Activated naive CD8-positive, alpha-beta T cell treated with anti-CD3 and anti-CD28 coated beads, Interleukin-2, amount 50 U/mL, for 24 hours (primary cell): ENCODE results near the gene MCM9.

Experiments
- ATAC-seq: fragments of 150-1000 bp; cut with Tn5 transposase; one replicate; pipeline ENCODE4 v1.10.0; 2021
- DNase-seq: peaks from one replicate; pipeline ENCODE4 v3.0.0; 2021
- H3K27ac Mint-ChIP-seq: one replicate; pipeline ENCODE4 v1.8.0; 2021; ENCODE audit warnings: mild to moderate bottlenecking, mixed read lengths
- H3K27me3 Mint-ChIP-seq: one replicate; pipeline ENCODE4 v1.8.0; 2021; ENCODE audit warnings: mixed read lengths
- H3K36me3 Mint-ChIP-seq: one replicate; pipeline ENCODE4 v1.8.0; 2021; ENCODE audit warnings: low read depth, mixed read lengths
- H3K4me1 Mint-ChIP-seq: one replicate; pipeline ENCODE4 v1.8.0; 2021; ENCODE audit warnings: mixed read lengths
- H3K4me3 Mint-ChIP-seq: one replicate; pipeline ENCODE4 v1.8.0; 2021; ENCODE audit warnings: mild to moderate bottlenecking, moderate library complexity, mixed read lengths
- H3K9me3 Mint-ChIP-seq: one replicate; pipeline ENCODE4 v1.8.0; 2021; ENCODE audit warnings: mixed read lengths

The MCM9 gene

GRCh38 chr6:118952683-118953082 lies 17.7 kb upstream of the MCM9 start:
- ATAC-seq = no peak
- Mint-ChIP-seq H3K27me3 (no peaks in the 10 kb centered on the region), H3K4me3 (no peak overlapping the region), H3K4me1 (no peaks in the 10 kb centered on the region), H3K9me3 (peaks cover 5% of the 10 kb centered on the region), H3K36me3 (no peaks in the 10 kb centered on the region), H3K27ac (no peak overlapping the region)
- DNase-seq = no peak

- H3K9me3 Mint-ChIP-seq = peaks cover 53% of the 10 kb centered on the region
- H3K36me3 Mint-ChIP-seq = peaks cover 4% of the 10 kb centered on the region
These were observed 10.3 kb upstream of the MCM9 start for GRCh38 chr6:118945217-118945616.

GRCh38 chr6:118940770-118941169 lies 5.8 kb upstream of the MCM9 start:
- Mint-ChIP-seq H3K27me3 (no peaks in the 10 kb centered on the region), H3K36me3 (peaks cover 26% of the 10 kb centered on the region), H3K27ac (no peak overlapping the region), H3K4me1 (peaks cover 8% of the 10 kb centered on the region), H3K4me3 (no peak overlapping the region), H3K9me3 (peaks cover 49% of the 10 kb centered on the region)
- ATAC-seq (no peak), DNase-seq (no peak)

More at GRCh38 chr6:118945217-118945616, 10.3 kb upstream of the MCM9 start:
- Mint-ChIP-seq H3K27ac (no peak overlapping the region), H3K4me1 (no peaks in the 10 kb centered on the region), H3K27me3 (no peaks in the 10 kb centered on the region), H3K4me3 (no peak overlapping the region)
- ATAC-seq (no peak), DNase-seq (no peak)

GRCh38 chr6:118939683-118940082 lies 4.7 kb upstream of the MCM9 start:
- no peaks in the 10 kb centered on the region for H3K27me3 Mint-ChIP-seq

GRCh38 chr6:118935978-118936703 lies 1.2 kb upstream of the MCM9 start:
- H3K4me1 Mint-ChIP-seq = peaks cover 30% of the 10 kb centered on the region
- H3K4me3 Mint-ChIP-seq = peak overlapping the region; percentile 86
- ATAC-seq = no peak
- peaks cover 15% of the 10 kb centered on the region for H3K9me3 Mint-ChIP-seq
- H3K27ac Mint-ChIP-seq = no peak overlapping the region
- no peak for DNase-seq
- peaks cover 33% of the 10 kb centered on the region for H3K36me3 Mint-ChIP-seq
- H3K27me3 Mint-ChIP-seq = no peaks in the 10 kb centered on the region

More at GRCh38 chr6:118939683-118940082, 4.7 kb upstream of the MCM9 start:
- DNase-seq (no peak), ATAC-seq (no peak)
- Mint-ChIP-seq H3K9me3 (peaks cover 38% of the 10 kb centered on the region), H3K36me3 (peaks cover 27% of the 10 kb centered on the region), H3K4me1 (peaks cover 15% of the 10 kb centered on the region), H3K27ac (no peak overlapping the region), H3K4me3 (no peak overlapping the region)

- Mint-ChIP-seq H3K27ac (peak overlapping the region; percentile 83), H3K9me3 (peaks cover 15% of the 10 kb centered on the region), H3K4me1 (peaks cover 30% of the 10 kb centered on the region), H3K27me3 (no peaks in the 10 kb centered on the region), H3K36me3 (peaks cover 42% of the 10 kb centered on the region), H3K4me3 (peak overlapping the region; percentile 86)
- no peak for DNase-seq
- ATAC-seq = no peak
These were observed 341 bp upstream of the MCM9 start for GRCh38 chr6:118935331-118935668.

GRCh38 chr6:118933855-118934460 lies 1.0 kb downstream of the MCM9 start:
- Mint-ChIP-seq H3K4me3 (peak overlapping the region; percentile 86), H3K27me3 (no peaks in the 10 kb centered on the region), H3K4me1 (peaks cover 30% of the 10 kb centered on the region), H3K36me3 (peaks cover 46% of the 10 kb centered on the region), H3K9me3 (peaks cover 12% of the 10 kb centered on the region), H3K27ac (peak overlapping the region; percentile 90)
- no peak for ATAC-seq
- no peak for DNase-seq

- H3K27me3 Mint-ChIP-seq = no peaks in the 10 kb centered on the region
- H3K36me3 Mint-ChIP-seq = peaks cover 41% of the 10 kb centered on the region
- no peak overlapping the region for H3K27ac Mint-ChIP-seq
These were observed 2.5 kb downstream of the MCM9 start for GRCh38 chr6:118932421-118932820.

GRCh38 chr6:118931436-118931835 lies 3.5 kb downstream of the MCM9 start:
- no peak for DNase-seq
- ATAC-seq = no peak
- Mint-ChIP-seq H3K4me1 (peaks cover 25% of the 10 kb centered on the region), H3K4me3 (no peak overlapping the region), H3K27me3 (no peaks in the 10 kb centered on the region), H3K36me3 (peaks cover 40% of the 10 kb centered on the region), H3K27ac (no peak overlapping the region), H3K9me3 (no peaks in the 10 kb centered on the region)

More at GRCh38 chr6:118932421-118932820, 2.5 kb downstream of the MCM9 start:
- no peak for DNase-seq
- Mint-ChIP-seq H3K4me1 (peaks cover 30% of the 10 kb centered on the region), H3K4me3 (no peak overlapping the region), H3K9me3 (peaks cover 6% of the 10 kb centered on the region)
- no peak for ATAC-seq

GRCh38 chr6:118930680-118931079 lies 4.3 kb downstream of the MCM9 start:
- Mint-ChIP-seq H3K27ac (no peak overlapping the region), H3K9me3 (no peaks in the 10 kb centered on the region), H3K4me3 (no peak overlapping the region), H3K27me3 (no peaks in the 10 kb centered on the region), H3K36me3 (peaks cover 41% of the 10 kb centered on the region), H3K4me1 (peaks cover 21% of the 10 kb centered on the region)
- ATAC-seq (no peak), DNase-seq (no peak)

- Mint-ChIP-seq H3K4me1 (no peaks in the 10 kb centered on the region), H3K36me3 (peaks cover 51% of the 10 kb centered on the region), H3K27ac (no peak overlapping the region), H3K4me3 (no peak overlapping the region), H3K9me3 (no peaks in the 10 kb centered on the region), H3K27me3 (no peaks in the 10 kb centered on the region)
- no peak for DNase-seq
- ATAC-seq = no peak
These were observed 11.9 kb downstream of the MCM9 start for GRCh38 chr6:118923035-118923434.

- H3K4me3 Mint-ChIP-seq = no peak overlapping the region
- H3K27ac Mint-ChIP-seq = no peak overlapping the region
- no peaks in the 10 kb centered on the region for H3K9me3 Mint-ChIP-seq
- ATAC-seq = no peak
- DNase-seq = no peak
- H3K27me3 Mint-ChIP-seq = no peaks in the 10 kb centered on the region
- H3K36me3 Mint-ChIP-seq = peaks cover 53% of the 10 kb centered on the region
- H3K4me1 Mint-ChIP-seq = no peaks in the 10 kb centered on the region
These were observed 13.9 kb downstream of the MCM9 start for GRCh38 chr6:118921084-118921483.

GRCh38 chr6:118918329-118918725 lies 16.6 kb downstream of the MCM9 start:
- Mint-ChIP-seq H3K4me1 (no peaks in the 10 kb centered on the region), H3K36me3 (peaks cover 62% of the 10 kb centered on the region), H3K27ac (no peak overlapping the region), H3K4me3 (no peak overlapping the region), H3K27me3 (no peaks in the 10 kb centered on the region), H3K9me3 (no peaks in the 10 kb centered on the region)
- ATAC-seq = no peak
- no peak for DNase-seq

- Mint-ChIP-seq H3K9me3 (no peaks in the 10 kb centered on the region), H3K36me3 (peaks cover 60% of the 10 kb centered on the region), H3K27ac (no peak overlapping the region), H3K4me3 (no peak overlapping the region), H3K27me3 (no peaks in the 10 kb centered on the region), H3K4me1 (no peaks in the 10 kb centered on the region)
- DNase-seq (no peak), ATAC-seq (no peak)
These were observed 17.2 kb downstream of the MCM9 start for GRCh38 chr6:118917546-118918328.

- Mint-ChIP-seq H3K27ac (peak overlapping the region; percentile 29), H3K27me3 (no peaks in the 10 kb centered on the region), H3K4me3 (no peak overlapping the region), H3K36me3 (peaks cover 53% of the 10 kb centered on the region), H3K4me1 (no peaks in the 10 kb centered on the region), H3K9me3 (no peaks in the 10 kb centered on the region)
- DNase-seq (no peak), ATAC-seq (no peak)
These were observed 20.4 kb downstream of the MCM9 start for GRCh38 chr6:118914598-118914997.
